ENCODE results near the gene BET1L. TPM values are rescaled to one million over a fixed set of nuclear protein-coding genes. Genes with fewer than 3 reads are reported as not detected.

BET1L gene
- total RNA-seq, 1 donor from 2014 or later: 45.5 TPM

DNA sequence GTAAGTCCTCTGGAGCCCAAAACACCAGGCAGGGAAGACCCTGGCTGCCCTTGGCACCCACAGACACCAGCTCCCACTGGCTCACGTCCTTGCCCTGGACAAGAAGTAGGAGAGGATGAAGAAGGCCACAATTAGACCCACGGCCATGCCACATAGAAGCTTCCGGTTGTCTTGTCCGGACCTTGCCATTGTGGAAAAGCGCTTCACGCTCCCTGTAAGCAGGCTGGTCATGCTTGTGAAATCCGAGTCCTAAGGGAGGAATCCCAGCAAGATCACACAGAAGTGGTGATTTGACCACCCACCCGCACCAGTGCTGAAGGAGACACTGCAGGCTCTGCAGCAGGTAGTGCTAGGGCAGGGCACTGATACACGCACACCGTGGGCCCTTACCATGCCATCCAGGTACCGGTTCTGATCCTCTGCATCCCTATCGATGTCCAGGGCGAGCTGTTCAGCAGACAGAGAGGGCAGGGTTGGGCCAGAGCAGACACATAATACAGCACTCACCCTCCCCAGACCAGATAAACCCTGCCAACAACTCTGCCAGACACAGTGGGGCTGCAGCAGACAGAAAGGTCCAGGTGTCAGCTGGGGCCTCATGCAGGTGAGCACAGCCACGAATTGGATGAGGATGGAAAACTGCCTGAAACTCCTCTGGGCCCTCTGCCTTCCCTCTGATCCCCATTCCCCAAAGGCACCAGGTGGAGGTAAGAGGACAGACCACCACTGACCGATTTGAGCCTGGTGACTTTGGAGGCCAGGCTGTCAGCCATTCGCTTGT is 1.8 kb downstream of the BET1L start:
- Mint-ChIP-seq H3K9me3 (ENCODE audit: unreplicated experiment) (peaks cover 16% of the 10 kb centered on the region), H3K4me1 (ENCODE audit: low read depth, unreplicated experiment) (no peaks in the 10 kb centered on the region), H3K27me3 (ENCODE audit: unreplicated experiment) (peaks cover 15% of the 10 kb centered on the region), H3K36me3 (ENCODE audit: unreplicated experiment) (no peaks in the 10 kb centered on the region), H3K27ac (ENCODE audit: unreplicated experiment) (no peak overlapping the region), H3K4me3 (ENCODE audit: unreplicated experiment) (peak overlapping the region; percentile 97)
- TF ChIP-seq, protein P1, sequence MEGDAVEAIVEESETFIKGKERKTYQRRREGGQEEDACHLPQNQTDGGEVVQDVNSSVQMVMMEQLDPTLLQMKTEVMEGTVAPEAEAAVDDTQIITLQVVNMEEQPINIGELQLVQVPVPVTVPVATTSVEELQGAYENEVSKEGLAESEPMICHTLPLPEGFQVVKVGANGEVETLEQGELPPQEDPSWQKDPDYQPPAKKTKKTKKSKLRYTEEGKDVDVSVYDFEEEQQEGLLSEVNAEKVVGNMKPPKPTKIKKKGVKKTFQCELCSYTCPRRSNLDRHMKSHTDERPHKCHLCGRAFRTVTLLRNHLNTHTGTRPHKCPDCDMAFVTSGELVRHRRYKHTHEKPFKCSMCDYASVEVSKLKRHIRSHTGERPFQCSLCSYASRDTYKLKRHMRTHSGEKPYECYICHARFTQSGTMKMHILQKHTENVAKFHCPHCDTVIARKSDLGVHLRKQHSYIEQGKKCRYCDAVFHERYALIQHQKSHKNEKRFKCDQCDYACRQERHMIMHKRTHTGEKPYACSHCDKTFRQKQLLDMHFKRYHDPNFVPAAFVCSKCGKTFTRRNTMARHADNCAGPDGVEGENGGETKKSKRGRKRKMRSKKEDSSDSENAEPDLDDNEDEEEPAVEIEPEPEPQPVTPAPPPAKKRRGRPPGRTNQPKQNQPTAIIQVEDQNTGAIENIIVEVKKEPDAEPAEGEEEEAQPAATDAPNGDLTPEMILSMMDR (IDR thresholded peaks at IDR 0.05; ENCODE audit: partially characterized antibody, unreplicated experiment): no peak
- no peak for DNase-seq

DNA sequence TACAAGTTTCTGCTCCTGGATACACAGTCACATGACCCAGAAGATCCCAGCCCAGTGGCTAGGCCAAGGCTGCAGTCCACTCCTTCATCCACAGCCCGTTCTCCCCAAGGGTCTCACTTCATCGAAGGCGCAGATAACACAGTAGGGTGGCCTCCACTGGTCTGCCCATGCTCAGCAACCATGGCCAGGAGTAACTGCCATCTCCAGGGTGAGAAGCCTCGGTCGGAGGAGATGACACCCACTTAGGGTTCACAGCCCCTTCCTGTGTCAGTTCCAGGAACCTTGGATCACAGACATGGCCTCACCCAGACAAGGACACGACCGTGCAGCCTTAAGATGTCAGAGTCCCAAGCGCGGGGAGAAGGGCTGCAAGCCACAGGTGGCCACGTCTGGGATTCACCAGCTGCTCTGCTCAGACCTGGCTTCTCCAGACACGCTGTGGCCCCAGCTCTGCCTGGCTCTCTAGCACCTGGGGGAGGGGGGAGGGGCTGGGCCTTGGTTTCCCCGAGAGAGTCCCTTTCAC is 2.6 kb downstream of the BET1L start:
- no peak for DNase-seq
- no peak overlapping the region for H3K27ac Mint-ChIP-seq (ENCODE audit: unreplicated experiment)
- no peak overlapping the region for H3K4me3 Mint-ChIP-seq (ENCODE audit: unreplicated experiment)
- H3K4me1 Mint-ChIP-seq (ENCODE audit: low read depth, unreplicated experiment): no peaks in the 10 kb centered on the region
- H3K9me3 Mint-ChIP-seq (ENCODE audit: unreplicated experiment): peaks cover 16% of the 10 kb centered on the region
- H3K36me3 Mint-ChIP-seq (ENCODE audit: unreplicated experiment): no peaks in the 10 kb centered on the region
- peaks cover 12% of the 10 kb centered on the region for H3K27me3 Mint-ChIP-seq (ENCODE audit: unreplicated experiment)
- TF ChIP-seq, protein P1 (IDR thresholded peaks at IDR 0.05; ENCODE audit: partially characterized antibody, unreplicated experiment): no peak

DNA sequence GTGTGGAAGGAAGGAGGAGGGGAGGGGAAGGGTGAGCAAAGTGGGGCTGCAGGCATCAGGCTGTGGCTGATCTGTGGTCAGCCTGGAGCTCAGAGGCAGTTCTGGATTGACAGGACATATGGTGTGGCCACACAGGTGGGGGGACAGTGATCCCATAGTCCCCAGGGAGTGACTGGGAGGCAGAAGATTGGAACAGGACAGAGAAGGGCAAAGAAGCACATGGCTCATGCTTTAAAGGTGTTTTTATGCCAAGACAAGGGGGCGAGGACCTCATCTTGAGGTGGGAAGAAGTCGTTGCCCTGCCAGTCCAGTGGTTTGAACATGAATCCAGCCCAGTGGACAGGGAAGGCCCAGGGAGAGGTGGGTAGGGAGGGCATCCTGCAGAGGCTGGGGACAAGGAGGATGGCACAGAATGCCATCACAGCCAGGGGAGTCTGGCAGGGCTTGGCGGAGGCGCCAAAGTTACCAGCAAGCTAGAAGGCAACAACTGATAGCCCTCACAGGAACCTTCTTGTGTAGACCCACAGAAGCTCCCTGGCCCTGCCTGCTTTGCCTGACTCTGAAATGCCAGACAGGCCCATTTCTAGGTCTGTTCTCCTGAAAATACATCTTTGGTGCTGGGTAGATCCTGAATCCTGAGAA is 3.1 kb downstream of the BET1L start:
- no peak for DNase-seq
- H3K27me3 Mint-ChIP-seq (ENCODE audit: unreplicated experiment): peaks cover 12% of the 10 kb centered on the region
- TF ChIP-seq, protein P1 (IDR thresholded peaks at IDR 0.05; ENCODE audit: partially characterized antibody, unreplicated experiment): no peak
- H3K4me3 Mint-ChIP-seq (ENCODE audit: unreplicated experiment): no peak overlapping the region
- peaks cover 16% of the 10 kb centered on the region for H3K9me3 Mint-ChIP-seq (ENCODE audit: unreplicated experiment)
- H3K4me1 Mint-ChIP-seq (ENCODE audit: low read depth, unreplicated experiment): no peaks in the 10 kb centered on the region
- no peaks in the 10 kb centered on the region for H3K36me3 Mint-ChIP-seq (ENCODE audit: unreplicated experiment)
- no peak overlapping the region for H3K27ac Mint-ChIP-seq (ENCODE audit: unreplicated experiment)

DNA sequence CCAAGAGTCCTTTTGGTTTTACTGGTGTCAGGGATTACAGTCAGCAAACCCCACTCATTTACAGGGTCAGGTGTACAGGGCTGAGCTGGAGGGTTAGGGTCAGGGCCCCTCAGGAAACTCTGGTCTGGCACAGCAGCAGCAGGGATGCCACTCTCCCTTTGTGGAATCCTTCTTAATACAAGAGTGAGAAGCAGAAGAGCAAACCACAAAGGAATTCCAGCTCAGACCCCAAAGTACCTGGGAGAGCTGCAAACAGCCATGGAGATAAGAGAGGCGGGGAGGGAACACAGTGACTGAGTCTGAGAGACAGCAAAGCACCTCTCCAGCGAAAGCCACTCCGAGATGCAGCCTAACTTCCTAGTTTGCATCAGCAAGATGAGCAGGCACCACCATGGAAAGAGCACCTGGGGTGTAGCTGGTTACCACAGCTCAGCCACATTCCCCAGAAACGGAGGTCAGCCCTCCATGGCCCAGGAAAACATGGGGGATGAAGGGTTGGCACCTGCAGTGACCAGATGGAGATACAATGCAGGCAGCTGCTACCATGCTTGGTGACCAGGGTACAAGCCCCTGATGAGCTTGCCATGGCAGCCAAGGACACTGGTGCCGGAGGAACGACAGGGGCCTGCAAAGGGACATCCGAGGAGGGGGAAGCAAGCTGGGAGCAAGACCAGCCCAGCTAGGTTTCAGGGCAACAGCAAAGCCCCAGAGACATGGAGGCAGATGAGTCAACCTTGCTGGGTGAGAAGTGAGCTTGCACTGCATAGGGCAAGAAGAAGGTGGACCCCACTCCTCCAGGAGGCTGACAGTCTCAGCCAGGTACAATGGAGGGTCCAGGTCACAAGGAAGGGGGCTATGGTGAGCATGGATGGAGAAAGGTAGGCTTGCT is 3.9 kb downstream of the BET1L start:
- Mint-ChIP-seq H3K4me3 (ENCODE audit: unreplicated experiment) (no peak overlapping the region), H3K27ac (ENCODE audit: unreplicated experiment) (no peak overlapping the region)
- DNase-seq: no peak

More for the DNA sequence above, 3.9 kb downstream of the BET1L start:
- TF ChIP-seq, protein P1 (IDR thresholded peaks at IDR 0.05; ENCODE audit: partially characterized antibody, unreplicated experiment): no peak
- no peaks in the 10 kb centered on the region for H3K36me3 Mint-ChIP-seq (ENCODE audit: unreplicated experiment)
- peaks cover 15% of the 10 kb centered on the region for H3K9me3 Mint-ChIP-seq (ENCODE audit: unreplicated experiment)
- H3K4me1 Mint-ChIP-seq (ENCODE audit: low read depth, unreplicated experiment): no peaks in the 10 kb centered on the region
- peaks cover 12% of the 10 kb centered on the region for H3K27me3 Mint-ChIP-seq (ENCODE audit: unreplicated experiment)
